Hepatocyte (in vitro differentiated cells): ENCODE data around the gene EPHA6. TPM values are rescaled to one million over a fixed set of nuclear protein-coding genes. Genes with fewer than 3 reads are reported as not detected.

Source experiments
- DNase-seq: peaks from one replicate; pipeline ENCODE4 v3.0.0-alpha.2; 2016; ENCODE audit warnings: low spot score
- H2AFZ ChIP-seq: fragments of 200-600 bp; sonication (generic); 2 replicates; pipeline ENCODE4 v1.6.0; 2016; ENCODE audit warnings: antibody characterized with exemption, mild to moderate bottlenecking
- H3K27ac ChIP-seq: fragments of 200-600 bp; sonication (generic); 2 replicates; pipeline ENCODE4 v1.5.1; 2016; ENCODE audit warnings: mild to moderate bottlenecking
- H3K27me3 ChIP-seq: fragments of 200-600 bp; sonication (generic); 2 replicates; pipeline ENCODE4 v1.6.1; 2016
- H3K36me3 ChIP-seq: fragments of 200-600 bp; sonication (generic); replicated peaks from 2 replicates; pipeline ENCODE4 v1.5.1; 2016; ENCODE audit warnings: low read depth; ENCODE audit not compliant: insufficient read depth
- H3K4me1 ChIP-seq: fragments of 200-600 bp; sonication (generic); 2 replicates; pipeline ENCODE4 v1.5.1; 2016; ENCODE audit warnings: mild to moderate bottlenecking, moderate library complexity; ENCODE audit not compliant: insufficient read depth
- H3K4me2 ChIP-seq: fragments of 200-600 bp; sonication (generic); 2 replicates; pipeline ENCODE4 v1.6.0; 2016
- H3K4me3 ChIP-seq: fragments of 200-600 bp; sonication (generic); 2 replicates; pipeline ENCODE4 v1.5.1; 2016; ENCODE audit warnings: mild to moderate bottlenecking
- H3K79me2 ChIP-seq: fragments of 200-600 bp; sonication (generic); 2 replicates; pipeline ENCODE4 v1.6.0; 2017; ENCODE audit warnings: mild to moderate bottlenecking
- H3K9me2 ChIP-seq: fragments of 200-600 bp; sonication (generic); replicated peaks from 2 replicates; pipeline ENCODE4 v1.6.0; 2017; ENCODE audit warnings: mild to moderate bottlenecking; ENCODE audit not compliant: insufficient read depth
- H3K9me3 ChIP-seq: fragments of 200-600 bp; sonication (generic); 2 replicates; pipeline ENCODE4 v1.5.1; 2016; ENCODE audit warnings: low read depth, mild to moderate bottlenecking
- H4K20me1 ChIP-seq: fragments of 200-600 bp; sonication (generic); 2 replicates; pipeline ENCODE4 v1.6.0; 2016; ENCODE audit warnings: mild to moderate bottlenecking; ENCODE audit not compliant: insufficient read depth, poor library complexity, severe bottlenecking
- EZH2 ChIP-seq: fragments of 200-600 bp; sonication (generic); IDR thresholded peaks from 2 replicates; pipeline ENCODE4 v1.6.1; 2016; ENCODE audit warnings: antibody characterized with exemption, mild to moderate bottlenecking, borderline replicate concordance
- EZH2phosphoT487 ChIP-seq: fragments of 200-600 bp; sonication (generic); IDR thresholded peaks from one replicate; pipeline ENCODE4 v1.6.1; 2018; ENCODE audit warnings: antibody characterized with exemption, mild to moderate bottlenecking, low read depth, moderate library complexity; ENCODE audit not compliant: unreplicated experiment, severe bottlenecking
- WGBS: methylation state at CpG from one replicate; pipeline ENCODE4 v1.1.6; 2016; ENCODE audit warnings: low lambda C conversion rate; ENCODE audit errors: missing lambda C conversion rate; 5-methylcytosine and 5-hydroxymethylcytosine counted together
- polyA plus RNA-seq: library from polyadenylated mRNA; unstranded; fragments of >200 nt; fragmentation: Nextera tagmentation; extraction: Ambion mirVana; gene quantifications from 2 replicates; pipeline ENCODE4 v1.2.1, GENCODE V29; 2016
- total RNA-seq: library from RNA; depleted of rRNA; stranded (reverse); fragments of >200 nt; gene quantifications from 2 replicates; pipeline ENCODE4 v1.2.3, GENCODE V29; 2014
- TF ChIP-seq, protein P1 (sequence below): fragments of 200-600 bp; sonication (generic); IDR thresholded peaks from 2 replicates; pipeline ENCODE4 v1.5.1; 2016; ENCODE audit warnings: antibody characterized with exemption, mild to moderate bottlenecking; ENCODE audit not compliant: poor library complexity

The EPHA6 gene
- total and polyA plus RNA-seq, 2 experiments from 2014 or later: 3.4 to 16.7 TPM

DNA sequence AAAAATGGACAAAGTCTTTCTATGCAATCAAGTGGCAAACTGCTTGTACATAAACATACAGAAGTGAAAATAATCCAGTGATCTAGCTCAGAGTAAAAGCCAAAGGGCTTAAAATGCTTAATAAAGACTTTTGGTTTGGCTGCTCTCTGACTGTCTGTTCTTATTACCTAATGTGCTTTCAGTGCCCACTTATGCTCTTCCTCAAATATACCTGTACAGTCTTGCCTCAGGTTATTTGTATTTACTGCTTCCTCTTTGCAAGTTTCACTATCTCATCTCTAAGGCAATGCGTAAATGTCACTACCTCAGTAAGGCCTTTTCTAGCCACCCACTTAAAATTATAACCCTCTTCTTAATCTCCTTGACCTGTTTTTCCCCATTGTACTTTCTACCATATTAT is 171.8 kb downstream of the EPHA6 start:
- 81% methylated on average over 1 of the region's 1 CpG for WGBS
- no peaks in the 10 kb centered on the region for H3K27me3 ChIP-seq
- no peaks in the 10 kb centered on the region for H3K9me2 ChIP-seq
- no peak overlapping the region for H3K27ac ChIP-seq
- no peak for DNase-seq
- no peaks in the 10 kb centered on the region for H3K4me1 ChIP-seq
- no peaks in the 10 kb centered on the region for H3K79me2 ChIP-seq
- H2AFZ ChIP-seq: no peak overlapping the region
- no peak overlapping the region for H3K4me3 ChIP-seq
- H3K36me3 ChIP-seq: no peaks in the 10 kb centered on the region
- H4K20me1 ChIP-seq: no peaks in the 10 kb centered on the region
- no peaks in the 10 kb centered on the region for H3K9me3 ChIP-seq
- TF ChIP-seq, protein P1, sequence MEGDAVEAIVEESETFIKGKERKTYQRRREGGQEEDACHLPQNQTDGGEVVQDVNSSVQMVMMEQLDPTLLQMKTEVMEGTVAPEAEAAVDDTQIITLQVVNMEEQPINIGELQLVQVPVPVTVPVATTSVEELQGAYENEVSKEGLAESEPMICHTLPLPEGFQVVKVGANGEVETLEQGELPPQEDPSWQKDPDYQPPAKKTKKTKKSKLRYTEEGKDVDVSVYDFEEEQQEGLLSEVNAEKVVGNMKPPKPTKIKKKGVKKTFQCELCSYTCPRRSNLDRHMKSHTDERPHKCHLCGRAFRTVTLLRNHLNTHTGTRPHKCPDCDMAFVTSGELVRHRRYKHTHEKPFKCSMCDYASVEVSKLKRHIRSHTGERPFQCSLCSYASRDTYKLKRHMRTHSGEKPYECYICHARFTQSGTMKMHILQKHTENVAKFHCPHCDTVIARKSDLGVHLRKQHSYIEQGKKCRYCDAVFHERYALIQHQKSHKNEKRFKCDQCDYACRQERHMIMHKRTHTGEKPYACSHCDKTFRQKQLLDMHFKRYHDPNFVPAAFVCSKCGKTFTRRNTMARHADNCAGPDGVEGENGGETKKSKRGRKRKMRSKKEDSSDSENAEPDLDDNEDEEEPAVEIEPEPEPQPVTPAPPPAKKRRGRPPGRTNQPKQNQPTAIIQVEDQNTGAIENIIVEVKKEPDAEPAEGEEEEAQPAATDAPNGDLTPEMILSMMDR: no peak
- TF ChIP-seq EZH2: no peak
- TF ChIP-seq EZH2phosphoT487: no peak
- H3K4me2 ChIP-seq: no peak overlapping the region

DNA sequence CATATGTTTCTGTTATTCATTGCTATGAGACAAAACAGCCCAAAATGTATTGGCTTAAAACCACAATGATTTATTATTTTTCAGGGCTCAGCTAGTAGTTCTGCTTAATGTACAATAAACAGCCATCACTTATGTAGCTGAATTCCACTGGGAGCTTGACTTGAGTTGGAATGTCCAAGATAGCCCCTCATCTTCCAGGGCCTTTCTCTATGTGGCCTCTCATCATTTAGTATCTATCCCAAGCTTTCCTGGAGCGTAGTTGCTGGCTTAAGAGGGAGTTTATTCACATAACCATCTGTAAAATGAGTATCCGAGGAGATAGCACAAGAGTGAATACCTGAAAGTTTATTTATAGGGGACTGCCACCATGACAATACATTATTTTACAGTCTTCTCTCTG is 176.8 kb downstream of the EPHA6 start:
- Histone ChIP-seq H3K9me2 (no peaks in the 10 kb centered on the region), H3K27ac (no peak overlapping the region), H2AFZ (no peak overlapping the region), H3K4me3 (no peak overlapping the region), H3K9me3 (no peaks in the 10 kb centered on the region), H4K20me1 (no peaks in the 10 kb centered on the region), H3K27me3 (no peaks in the 10 kb centered on the region), H3K79me2 (no peaks in the 10 kb centered on the region), H3K36me3 (no peaks in the 10 kb centered on the region), H3K4me1 (no peaks in the 10 kb centered on the region), H3K4me2 (no peak overlapping the region)
- 89% methylated on average over 2 of the region's 2 CpGs for WGBS
- TF ChIP-seq, protein P1: no peak
- TF ChIP-seq EZH2phosphoT487: no peak
- no peak for TF ChIP-seq EZH2
- no peak for DNase-seq

GRCh38 chr3:96991800-96992365 is 177.5 kb downstream of the EPHA6 start:
- TF ChIP-seq, protein P1: no peak
- no peak for TF ChIP-seq EZH2phosphoT487
- no peak for TF ChIP-seq EZH2
- no peak for DNase-seq

GRCh38 chr3:96994988-96995387 is 180.6 kb downstream of the EPHA6 start:
- Histone ChIP-seq H3K79me2 (no peaks in the 10 kb centered on the region), H3K4me2 (no peak overlapping the region), H2AFZ (no peak overlapping the region), H4K20me1 (no peaks in the 10 kb centered on the region), H3K9me3 (no peaks in the 10 kb centered on the region), H3K4me1 (no peaks in the 10 kb centered on the region), H3K4me3 (no peak overlapping the region), H3K27me3 (no peaks in the 10 kb centered on the region), H3K9me2 (no peaks in the 10 kb centered on the region), H3K27ac (no peak overlapping the region), H3K36me3 (no peaks in the 10 kb centered on the region)
- no peak for TF ChIP-seq EZH2
- TF ChIP-seq EZH2phosphoT487: no peak
- TF ChIP-seq, protein P1: no peak
- WGBS: 91% methylated on average over 3 of the region's 3 CpGs
- no peak for DNase-seq

More at GRCh38 chr3:96991800-96992365, 177.5 kb downstream of the EPHA6 start:
- no peaks in the 10 kb centered on the region for H3K9me3 ChIP-seq
- 51% methylated on average over 4 of the region's 4 CpGs for WGBS
- H3K79me2 ChIP-seq: no peaks in the 10 kb centered on the region
- H3K9me2 ChIP-seq: no peaks in the 10 kb centered on the region
- no peaks in the 10 kb centered on the region for H3K4me1 ChIP-seq
- no peak overlapping the region for H3K27ac ChIP-seq
- H3K36me3 ChIP-seq: no peaks in the 10 kb centered on the region
- H2AFZ ChIP-seq: no peak overlapping the region
- no peaks in the 10 kb centered on the region for H4K20me1 ChIP-seq
- no peak overlapping the region for H3K4me3 ChIP-seq
- H3K4me2 ChIP-seq: no peak overlapping the region
- no peaks in the 10 kb centered on the region for H3K27me3 ChIP-seq
